GM12878 (cell line): ENCODE measurements around the gene IMMP2L. TPM values are rescaled to one million over a fixed set of nuclear protein-coding genes. Genes with fewer than 3 reads are reported as not detected.

ENCODE experiments used
- ATAC-seq: fragments of 200-7000 bp; cut with Tn5 transposase; 3 replicates; pipeline ENCODE4 v1.9.1; 2020; ENCODE audit warnings: mild to moderate bottlenecking, moderate library complexity
- BruUV-seq: library from RNA; stranded (reverse); fragments of 400-500 nt; replicated peaks from 2 replicates; lab custom pipeline; 2021; lab: Mats Ljungman, UMichigan
- CTCF ChIA-PET: fragments of 300-600 bp; sonication (Branson Sonifier 250); formaldehyde crosslinking; extraction: SDS; loops from one replicate; lab custom pipeline; 2021; ENCODE audit warnings: inconsistent platforms; lab: Yijun Ruan, JAX
- POLR2A ChIA-PET: fragments of 350-600 bp; formaldehyde crosslinking; extraction: SDS; loops from one replicate; lab custom pipeline; 2021; ENCODE audit warnings: inconsistent platforms; lab: Charles Lee
- RAD21 ChIA-PET: fragments of 300-600 bp; sonication (Branson Sonifier 250); formaldehyde crosslinking; loops from one replicate; lab custom pipeline; 2023; ENCODE audit warnings: antibody characterized with exemption; ENCODE audit not compliant: unreplicated experiment; lab: Charles Lee
- SMC1A ChIA-PET: fragments of 300-600 bp; sonication (Branson Sonifier 250); formaldehyde crosslinking; loops from one replicate; lab custom pipeline; 2023; ENCODE audit not compliant: unreplicated experiment, uncharacterized antibody; lab: Charles Lee
- DNase-seq: peaks from one replicate; pipeline ENCODE4 v3.0.0-alpha.2; 2011; ENCODE audit warnings: low read depth, low spot score
- FAIRE-seq: peaks from 3 replicates; lab custom pipeline; 2011; peaks lifted over from hg19 to GRCh38; lab: Jason Lieb, UNC
- H2AFZ ChIP-seq: 2 replicates; pipeline ENCODE4 v1.6.0; 2011; ENCODE audit warnings: low read depth, low read length, control low read depth; ENCODE audit not compliant: control insufficient read depth
- H3K27ac ChIP-seq: 2 replicates; pipeline ENCODE4 v1.5.1; 2011; ENCODE audit warnings: control low read depth; ENCODE audit not compliant: control insufficient read depth, insufficient read depth
- H3K27me3 ChIP-seq, 2 experiments: replicated peaks in 1 of 2; 2 replicates each; pipeline versions ENCODE4 v1.6.0 to v1.6.1; 2011; ENCODE audit warnings: low read length in 1 of 2; ENCODE audit not compliant: control insufficient read depth in 2 of 2, insufficient read depth in 2 of 2
- H3K36me3 ChIP-seq, 2 experiments: 2 replicates each; pipeline ENCODE4 v1.5.1; 2011; ENCODE audit warnings: low read length in 1 of 2; ENCODE audit not compliant: control insufficient read depth in 2 of 2, insufficient read depth in 2 of 2
- H3K4me1 ChIP-seq: 2 replicates; pipeline ENCODE4 v1.6.1; 2011; ENCODE audit warnings: mild to moderate bottlenecking, low read length, moderate library complexity, mixed read lengths; ENCODE audit not compliant: control insufficient read depth, insufficient read depth
- H3K4me2 ChIP-seq: 2 replicates; pipeline ENCODE4 v1.6.0; 2011; ENCODE audit warnings: control low read depth; ENCODE audit not compliant: control insufficient read depth, insufficient read depth
- H3K4me3 ChIP-seq: fragments of 200-600 bp; sonication (generic); 2 replicates; pipeline ENCODE4 v1.5.1; 2016
- H3K79me2 ChIP-seq: 2 replicates; pipeline ENCODE4 v1.6.0; 2011; ENCODE audit warnings: low read length; ENCODE audit not compliant: control insufficient read depth, insufficient read depth
- H3K9ac ChIP-seq: 2 replicates; pipeline ENCODE4 v1.8.0; 2011; ENCODE audit warnings: low read length, control low read depth, mixed read lengths; ENCODE audit not compliant: control insufficient read depth, insufficient read depth
- H3K9me3 ChIP-seq: replicated peaks from 3 replicates; pipeline ENCODE4 v1.5.1; 2011; ENCODE audit warnings: mild to moderate bottlenecking, low read length; ENCODE audit not compliant: control insufficient read depth, insufficient read depth
- H4K20me1 ChIP-seq: 2 replicates; pipeline ENCODE4 v1.6.0; 2011; ENCODE audit not compliant: control insufficient read depth, insufficient read depth
- BMI1 ChIP-seq: fragments of 450-650 bp; IDR thresholded peaks from 2 replicates; pipeline ENCODE4 v1.6.1; 2016; ENCODE audit warnings: mild to moderate bottlenecking, moderate library complexity, borderline replicate concordance
- GATAD2B ChIP-seq: fragments of 450-650 bp; conservative IDR thresholded peaks from 2 replicates; pipeline ENCODE4 v1.6.1; 2017; ENCODE audit warnings: low read depth, mild to moderate bottlenecking, moderate library complexity
- MXI1 ChIP-seq: fragments of 150-350 bp; IDR thresholded peaks from 2 replicates; pipeline ENCODE4 v1.6.1; 2011; ENCODE audit warnings: low read depth, mild to moderate bottlenecking, inconsistent platforms, low read length, improper control_type of control experiment
- RAD51 ChIP-seq: fragments of 450-650 bp; IDR thresholded peaks from 2 replicates; pipeline ENCODE4 v1.6.1; 2016; ENCODE audit warnings: moderate library complexity, mild to moderate bottlenecking, inconsistent platforms
- SPI1 ChIP-seq: IDR thresholded peaks from 2 replicates; pipeline ENCODE4 v1.6.1; 2011; ENCODE audit warnings: low read depth, mild to moderate bottlenecking, low read length, moderate library complexity, borderline replicate concordance; ENCODE audit not compliant: insufficient read depth
- TBL1XR1 ChIP-seq: IDR thresholded peaks from 2 replicates; pipeline ENCODE4 v1.6.1; 2012; ENCODE audit warnings: low read depth, low read length, improper control_type of control experiment
- WGBS: methylation state at CpG from one replicate; pipeline ENCODE4 v1.1.6; 2016; ENCODE audit warnings: low lambda C conversion rate; ENCODE audit not compliant: insufficient replicate concordance, insufficient coverage; ENCODE audit errors: missing lambda C conversion rate; 5-methylcytosine and 5-hydroxymethylcytosine counted together
- in situ Hi-C: fragments of 300-500 bp; cut with MboI; formaldehyde crosslinking; loops from 9 replicates; pipeline ENCODE4 v1.14.3; 2018; ENCODE audit warnings: mixed read lengths
- intact Hi-C: fragments of 100-400 bp; cut with micrococcal nuclease; formaldehyde crosslinking; loops from one replicate; pipeline ENCODE4 v1.14.2; 2022; ENCODE audit not compliant: unreplicated experiment
- polyA plus RNA-seq, 11 experiments: library from polyadenylated mRNA; depleted of rRNA in 4 of 11; unstranded in 6 of 11; stranded (reverse) in 5 of 11; fragments of >200 nt; fragmentation: Nextera tagmentation in 4 of 11; fragmentation: Illumina TruSeq in 1 of 11; extraction: Ambion mirVana in 4 of 11; extraction: Trizol in 1 of 11; gene quantifications; 1 replicate in 1 of 11; 2 replicates in 10 of 11; pipeline versions ENCODE4 v1.2.1 to v1.2.3, GENCODE V29; 2011 to 2016; ENCODE audit warnings: inconsistent platforms in 2 of 11, missing spikeins in 2 of 11, low read depth in 1 of 11
- total RNA-seq, 4 experiments: library from RNA; depleted of rRNA in 3 of 4; stranded (reverse); fragments of >200 nt in 3 of 4; fragmentation: Illumina TruSeq in 1 of 4; extraction: Trizol in 1 of 4; gene quantifications; 2 replicates each; pipeline versions ENCODE4 v1.2.1 to v1.2.3, GENCODE V29; 2013 to 2021
- TF ChIP-seq, protein P1 (sequence below): fragments of 450-650 bp; IDR thresholded peaks from 2 replicates; pipeline ENCODE4 v1.6.1; 2016; ENCODE audit warnings: mild to moderate bottlenecking
- TF ChIP-seq, protein P2 (sequence below): IDR thresholded peaks from 2 replicates; pipeline ENCODE4 v1.6.1; 2012; ENCODE audit warnings: low read depth, low read length, improper control_type of control experiment

The IMMP2L gene
- total and polyA plus RNA-seq, 10 of the 15 experiments (the other 5 are each of a cell fraction or from before 2014, with no cell fraction given): 12.6 to 46.3 (median 19.6) TPM

DNA sequence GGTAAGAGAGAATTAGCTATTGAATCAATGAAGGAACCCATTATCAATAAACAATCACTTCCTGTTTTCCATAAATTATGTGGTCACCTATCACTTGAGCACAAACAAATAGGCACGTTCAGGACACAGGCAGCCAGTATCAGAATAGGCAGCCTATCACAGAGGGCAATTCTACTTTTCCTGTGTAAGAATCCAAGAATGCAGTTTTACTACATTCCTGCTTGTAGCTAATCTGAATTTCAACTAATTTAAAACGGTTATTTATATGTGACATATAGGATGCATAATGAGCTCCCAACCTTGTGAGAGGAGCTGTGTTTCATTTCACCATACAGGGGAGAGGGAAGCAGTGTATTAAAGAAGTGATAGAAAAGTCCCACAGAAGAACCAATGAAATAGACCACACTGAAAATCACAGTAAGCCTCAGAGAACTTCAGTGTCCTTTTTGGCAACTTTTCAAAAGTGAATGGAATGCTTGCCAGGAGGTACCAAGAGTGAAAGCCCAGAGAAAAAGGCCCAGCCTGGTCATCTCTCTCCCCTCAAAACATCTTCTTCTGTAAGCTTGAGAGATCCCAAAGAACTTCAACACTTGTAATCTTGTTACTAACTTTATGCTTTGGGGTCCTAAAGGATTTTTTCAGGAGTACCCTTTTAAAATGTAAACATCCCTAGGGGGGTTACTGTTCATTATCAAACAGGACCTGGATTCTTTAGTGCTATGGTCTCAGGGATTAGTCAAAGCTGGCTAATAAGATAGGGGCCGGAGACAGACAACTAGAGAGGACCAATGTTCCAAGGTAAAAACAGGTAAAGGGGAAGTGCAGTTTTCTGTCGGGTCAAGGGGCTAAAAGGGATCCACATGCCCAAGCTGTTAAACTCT lies 1.3 kb downstream of the IMMP2L start:
- Histone ChIP-seq H3K9ac (peak overlapping the region; percentile 82), H3K27me3 (no peaks in the 10 kb centered on the region), H4K20me1 (no peaks in the 10 kb centered on the region), H3K27ac (peak overlapping the region; percentile 84), H3K4me1 (peaks cover 11% of the 10 kb centered on the region), H2AFZ (peak overlapping the region; percentile 88), H3K4me2 (peak overlapping the region; percentile 96), H3K79me2 (peaks cover 9% of the 10 kb centered on the region), H3K36me3 (no peaks in the 10 kb centered on the region; a peak in 2 of 4 replicates), H3K4me3 (peak overlapping the region; percentile 71), H3K9me3 (no peaks in the 10 kb centered on the region; the same call in 2 of the 3 replicates)
- no TSS peak for BruUV-seq
- DNase-seq (no peak), FAIRE-seq (no peak), ATAC-seq (peak; percentile 2; the same call in 1 of the 3 replicates)
- TF ChIP-seq, protein P1, sequence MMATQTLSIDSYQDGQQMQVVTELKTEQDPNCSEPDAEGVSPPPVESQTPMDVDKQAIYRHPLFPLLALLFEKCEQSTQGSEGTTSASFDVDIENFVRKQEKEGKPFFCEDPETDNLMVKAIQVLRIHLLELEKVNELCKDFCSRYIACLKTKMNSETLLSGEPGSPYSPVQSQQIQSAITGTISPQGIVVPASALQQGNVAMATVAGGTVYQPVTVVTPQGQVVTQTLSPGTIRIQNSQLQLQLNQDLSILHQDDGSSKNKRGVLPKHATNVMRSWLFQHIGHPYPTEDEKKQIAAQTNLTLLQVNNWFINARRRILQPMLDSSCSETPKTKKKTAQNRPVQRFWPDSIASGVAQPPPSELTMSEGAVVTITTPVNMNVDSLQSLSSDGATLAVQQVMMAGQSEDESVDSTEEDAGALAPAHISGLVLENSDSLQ: no peak
- no peak for TF ChIP-seq GATAD2B
- TF ChIP-seq, protein P2, sequence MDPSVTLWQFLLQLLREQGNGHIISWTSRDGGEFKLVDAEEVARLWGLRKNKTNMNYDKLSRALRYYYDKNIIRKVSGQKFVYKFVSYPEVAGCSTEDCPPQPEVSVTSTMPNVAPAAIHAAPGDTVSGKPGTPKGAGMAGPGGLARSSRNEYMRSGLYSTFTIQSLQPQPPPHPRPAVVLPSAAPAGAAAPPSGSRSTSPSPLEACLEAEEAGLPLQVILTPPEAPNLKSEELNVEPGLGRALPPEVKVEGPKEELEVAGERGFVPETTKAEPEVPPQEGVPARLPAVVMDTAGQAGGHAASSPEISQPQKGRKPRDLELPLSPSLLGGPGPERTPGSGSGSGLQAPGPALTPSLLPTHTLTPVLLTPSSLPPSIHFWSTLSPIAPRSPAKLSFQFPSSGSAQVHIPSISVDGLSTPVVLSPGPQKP: no peak
- TF ChIP-seq SPI1: peak; percentile 80
- no peak for TF ChIP-seq TBL1XR1
- TF ChIP-seq RAD51: peak; percentile 46; the same call in 1 of the 2 replicates
- TF ChIP-seq BMI1: no peak
- TF ChIP-seq MXI1: peak; percentile 15; the same call in 1 of the 2 replicates
- ChIA-PET RAD21 (interaction anchor here (1.1 to 3.3 kb wide), 8 partner anchors 29 to 478 kb away, joined by 3 to 16 read pairs (median 6); no protein-coding TSS in a partner anchor), CTCF (interaction anchor here (0.8 to 3.4 kb wide), 5 partner anchors 27 to 423 kb away, joined by 3 to 18 read pairs (median 4); no protein-coding TSS in a partner anchor), POLR2A (interaction anchor here (0.5 to 1.2 kb wide), 3 partner anchors 24 to 34 kb away, joined by 3 to 9 read pairs (median 4); no protein-coding TSS in a partner anchor), SMC1A (interaction anchor here (1.0 to 4.9 kb wide), 12 partner anchors 19 to 462 kb away, joined by 3 to 39 read pairs (median 4); no protein-coding TSS in a partner anchor)
- intact Hi-C loops (loop anchor here (1.0 to 5.0 kb wide), 3 partner anchors 34 to 479 kb away; no protein-coding TSS in a partner anchor), in situ Hi-C loops (no loop called here)
- 35% methylated on average over 4 of the region's 4 CpGs for WGBS
